HG03520 (cell line): ENCODE measurements around the gene ADAMTS3.

Source experiments
- ATAC-seq: cut with Tn5 transposase; IDR thresholded peaks from one replicate; pipeline ENCODE4 v1.9.1; 2021; ENCODE audit warnings: mild to moderate bottlenecking, moderate library complexity; ENCODE audit not compliant: unreplicated experiment

ADAMTS3 gene

GRCh38 chr4:72352711-72353110 lies 216.3 kb downstream of the ADAMTS3 start:
- no peak for ATAC-seq

- ATAC-seq: no peak
Observed at GRCh38 chr4:72351521-72351920, 217.5 kb downstream of the ADAMTS3 start.

DNA sequence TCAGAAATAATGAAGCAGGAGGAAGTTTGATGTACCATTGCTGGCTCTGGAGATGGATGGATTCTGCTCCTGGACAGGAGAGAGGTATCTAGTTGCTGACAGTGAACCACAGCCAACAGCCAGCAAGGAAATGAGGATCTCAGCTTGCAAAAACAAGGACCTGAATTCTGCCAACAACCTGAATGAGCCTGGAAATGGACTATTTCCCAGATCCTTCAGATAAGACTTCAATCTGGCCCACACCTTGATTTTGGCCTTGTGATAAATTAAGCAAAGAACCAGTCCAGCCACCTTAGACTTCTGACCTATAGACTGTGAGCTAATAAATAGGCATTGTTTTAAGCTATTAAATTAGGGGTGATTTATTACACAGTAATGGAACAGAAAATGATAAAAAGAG lies 220.3 kb downstream of the ADAMTS3 start:
- no peak for ATAC-seq

GRCh38 chr4:72344418-72344817 lies 224.6 kb downstream of the ADAMTS3 start:
- ATAC-seq: no peak

- ATAC-seq: no peak
Observed at GRCh38 chr4:72341432-72341820, 227.6 kb downstream of the ADAMTS3 start.

GRCh38 chr4:72340803-72341431 lies 228.1 kb downstream of the ADAMTS3 start:
- no peak for ATAC-seq

DNA sequence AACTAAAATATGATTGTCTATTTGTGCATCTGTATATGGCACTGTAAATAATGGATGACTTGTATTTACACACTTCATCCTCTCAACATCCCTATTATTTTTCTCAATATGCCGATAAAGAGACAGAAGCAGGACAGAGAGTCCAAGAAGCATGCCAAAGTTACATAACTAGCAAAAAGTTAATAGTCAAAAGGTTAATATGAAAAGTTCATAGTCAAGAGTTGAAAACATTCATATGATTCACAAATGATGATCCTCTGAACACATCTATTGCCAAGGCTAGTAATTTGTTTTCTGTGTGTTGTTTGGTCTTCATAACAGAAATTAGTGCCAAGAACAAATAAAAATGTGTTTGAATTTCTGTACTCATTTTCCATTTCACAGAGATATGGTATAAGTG lies 231.0 kb downstream of the ADAMTS3 start:
- ATAC-seq: no peak

DNA sequence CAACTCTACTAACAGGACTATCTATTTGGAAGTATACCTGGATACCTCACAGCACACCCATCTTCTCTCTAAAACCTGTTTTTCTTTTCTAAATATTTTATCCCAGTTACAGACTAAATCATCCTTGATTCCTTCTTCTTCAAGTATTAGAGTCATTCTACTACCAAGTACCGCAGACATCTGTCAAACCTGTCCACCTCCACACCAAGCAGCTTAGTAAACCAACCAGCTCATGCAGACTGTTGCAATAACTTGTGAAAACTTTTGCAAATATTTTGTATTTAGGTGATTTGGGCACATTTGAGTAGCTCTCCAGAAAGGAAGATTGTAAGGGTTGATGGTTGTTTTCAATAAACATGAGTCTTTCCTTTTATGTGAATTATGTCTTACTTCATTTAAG lies 238.6 kb downstream of the ADAMTS3 start:
- ATAC-seq: no peak

DNA sequence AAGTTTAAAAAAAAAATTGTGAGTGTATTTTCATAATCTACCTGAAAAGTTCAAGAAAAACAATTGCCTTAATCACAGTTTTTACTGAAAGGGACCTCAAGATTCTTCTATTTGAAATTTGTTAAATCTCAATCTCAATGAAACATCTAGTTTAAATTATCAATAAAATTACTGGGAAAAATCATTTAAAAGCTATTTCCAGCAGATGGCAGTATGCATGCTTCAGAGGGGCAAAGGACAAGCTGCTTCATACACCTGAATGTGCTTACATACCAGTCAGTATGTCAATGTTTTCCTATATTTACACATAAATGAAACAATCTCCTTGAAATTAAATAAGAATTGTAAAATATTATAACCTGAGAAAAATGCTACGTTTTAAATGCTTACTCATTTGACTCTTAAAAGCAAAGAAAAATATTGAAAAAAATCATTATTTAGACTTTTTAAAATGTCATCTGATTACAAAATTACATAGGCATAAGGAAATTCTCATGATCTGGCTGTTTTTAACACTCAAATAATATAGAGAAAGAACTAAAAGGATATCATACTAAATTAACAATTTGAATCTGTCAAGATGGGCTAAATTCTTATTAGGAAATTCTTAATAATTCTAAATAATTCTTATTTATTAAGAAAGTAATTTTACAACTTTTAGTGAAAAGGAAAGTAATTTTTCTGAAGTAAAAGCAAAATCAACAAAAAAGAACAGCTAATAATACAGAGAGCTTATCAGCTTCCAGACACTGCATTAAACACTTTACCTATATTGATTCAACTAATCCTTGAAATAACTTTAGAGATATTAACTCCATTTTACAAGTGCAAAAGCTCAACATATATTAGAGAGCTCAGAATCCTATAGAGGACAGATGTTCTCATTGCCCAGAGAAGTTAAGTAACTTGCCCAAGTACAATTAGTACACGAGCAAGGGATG lies 242.1 kb downstream of the ADAMTS3 start:
- no peak for ATAC-seq

DNA sequence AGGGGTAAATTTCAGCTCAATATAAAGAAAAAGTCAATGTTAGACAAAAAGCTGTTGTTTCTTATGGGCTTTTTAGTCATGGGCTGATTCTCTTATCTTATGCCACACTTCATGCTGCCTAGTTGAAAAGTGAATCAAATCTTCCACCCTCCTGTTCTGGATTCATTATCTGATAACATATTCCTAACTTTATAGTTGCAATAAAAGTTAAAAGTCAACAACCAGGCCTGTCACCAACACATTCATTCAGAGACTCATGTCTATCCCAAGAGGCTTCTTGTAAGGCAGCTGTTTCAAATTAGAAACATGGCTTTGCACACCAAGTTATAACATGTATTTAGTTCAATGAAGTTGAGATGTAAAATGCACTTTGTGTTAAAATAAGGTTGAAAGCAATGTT lies 243.8 kb downstream of the ADAMTS3 start:
- no peak for ATAC-seq

DNA sequence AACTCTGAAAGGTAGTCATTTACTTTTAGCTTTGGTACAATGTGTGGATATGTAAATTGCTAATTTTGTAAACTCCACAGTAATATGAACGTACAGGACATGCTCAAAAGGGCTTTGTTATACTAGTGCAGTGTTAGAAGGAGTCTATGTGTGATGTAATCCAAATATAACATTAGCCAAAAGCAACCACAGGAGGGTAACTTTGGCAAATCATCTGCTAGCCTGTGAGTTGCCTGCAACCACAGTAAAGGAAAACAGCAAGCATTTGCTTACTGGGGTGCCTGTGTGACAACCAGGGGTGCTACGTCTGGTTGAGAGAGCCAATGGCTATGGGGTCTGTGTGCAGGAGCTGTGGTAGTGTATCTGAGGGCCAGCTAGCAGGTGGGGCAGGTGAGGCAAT lies 245.8 kb downstream of the ADAMTS3 start:
- ATAC-seq: no peak

DNA sequence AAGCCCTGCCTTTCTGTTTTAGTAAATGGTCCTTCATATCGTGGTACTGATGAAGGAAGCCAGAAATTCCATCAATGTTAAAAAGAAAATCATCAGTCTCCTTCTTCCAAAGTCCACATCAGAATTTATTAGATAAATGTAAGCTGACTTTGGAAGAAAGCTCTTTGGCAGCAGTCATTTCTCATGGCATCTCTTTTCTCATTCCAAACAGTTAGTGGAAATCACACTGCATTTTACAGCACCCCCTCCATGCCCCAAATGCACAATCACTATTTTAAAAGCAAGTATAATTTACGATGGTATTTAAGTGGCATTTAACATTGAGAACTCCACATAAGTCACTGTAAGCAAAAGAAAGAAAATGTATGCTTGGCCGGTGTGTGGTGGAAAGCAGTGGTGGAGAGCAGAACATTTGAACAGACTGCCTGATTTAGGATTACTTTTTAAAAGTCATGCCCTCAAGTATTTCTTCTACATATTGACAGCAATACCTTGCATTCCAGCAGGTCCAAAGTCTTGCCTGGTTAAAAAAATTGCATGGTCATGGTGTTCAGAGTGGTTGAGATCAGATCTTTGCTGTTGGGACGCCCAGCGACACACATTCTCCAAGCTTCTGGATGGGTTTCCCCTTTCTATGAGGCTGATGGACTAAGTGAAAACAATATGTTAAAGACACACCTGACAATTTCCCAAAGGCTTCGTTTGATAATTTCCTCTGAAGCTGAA lies 248.6 kb downstream of the ADAMTS3 start:
- no peak for ATAC-seq

DNA sequence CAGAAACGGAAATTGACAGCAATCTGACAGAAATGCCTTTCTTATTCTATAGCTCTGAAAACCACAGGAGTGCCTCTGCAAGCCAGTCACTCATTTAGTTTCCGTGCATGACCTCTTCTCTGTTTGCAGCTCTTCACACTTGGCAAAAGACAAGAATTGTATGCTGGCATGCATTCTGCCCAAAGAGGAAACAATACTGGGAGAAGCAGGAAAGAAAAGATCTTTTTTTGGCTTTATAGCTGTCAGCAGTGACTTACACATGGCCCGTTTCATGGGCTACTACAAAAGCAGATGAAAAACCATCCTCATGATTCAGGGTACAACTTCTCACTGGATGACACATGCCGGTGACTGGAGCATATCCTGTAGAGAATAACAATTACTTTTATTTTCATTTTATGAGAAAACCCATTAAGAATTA lies 249.4 kb downstream of the ADAMTS3 start:
- no peak for ATAC-seq

DNA sequence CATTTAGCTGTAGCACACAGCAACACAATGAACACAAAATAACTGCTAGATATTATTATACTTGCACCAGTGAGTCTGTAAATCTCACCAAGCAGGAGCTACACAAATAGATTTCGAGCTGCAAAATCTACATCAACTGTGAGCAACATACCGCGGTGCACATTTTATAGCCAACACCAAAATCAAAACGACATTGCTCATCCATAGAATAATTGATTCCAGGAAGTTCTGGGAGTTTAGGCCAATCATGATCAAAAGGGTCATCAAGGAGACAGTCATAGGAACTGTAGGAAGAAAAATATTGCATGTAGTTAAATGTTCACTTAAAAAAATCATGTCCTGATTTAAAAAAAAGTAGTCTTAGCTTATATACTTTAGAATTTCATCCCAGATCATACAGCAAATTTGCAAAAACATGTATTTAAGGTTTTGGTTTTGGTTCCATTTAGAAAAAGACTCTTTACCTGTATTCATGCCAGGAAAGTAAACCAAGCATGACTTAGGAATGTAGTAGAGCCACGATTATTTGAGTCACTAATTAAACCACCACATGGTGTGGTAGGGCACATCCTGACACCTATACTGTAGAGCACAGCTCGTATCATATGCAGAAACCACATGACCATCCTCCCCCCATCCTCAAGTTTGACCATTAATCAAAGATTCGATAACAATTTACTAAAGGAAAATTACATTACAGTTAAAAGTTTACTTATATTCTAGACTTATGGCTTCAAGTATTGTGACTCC lies 250.4 kb downstream of the ADAMTS3 start:
- no peak for ATAC-seq

- ATAC-seq: no peak
Observed at GRCh38 chr4:72314869-72315268, 254.2 kb downstream of the ADAMTS3 start.

- ATAC-seq: no peak
Observed at GRCh38 chr4:72313121-72313520, 255.9 kb downstream of the ADAMTS3 start.

DNA sequence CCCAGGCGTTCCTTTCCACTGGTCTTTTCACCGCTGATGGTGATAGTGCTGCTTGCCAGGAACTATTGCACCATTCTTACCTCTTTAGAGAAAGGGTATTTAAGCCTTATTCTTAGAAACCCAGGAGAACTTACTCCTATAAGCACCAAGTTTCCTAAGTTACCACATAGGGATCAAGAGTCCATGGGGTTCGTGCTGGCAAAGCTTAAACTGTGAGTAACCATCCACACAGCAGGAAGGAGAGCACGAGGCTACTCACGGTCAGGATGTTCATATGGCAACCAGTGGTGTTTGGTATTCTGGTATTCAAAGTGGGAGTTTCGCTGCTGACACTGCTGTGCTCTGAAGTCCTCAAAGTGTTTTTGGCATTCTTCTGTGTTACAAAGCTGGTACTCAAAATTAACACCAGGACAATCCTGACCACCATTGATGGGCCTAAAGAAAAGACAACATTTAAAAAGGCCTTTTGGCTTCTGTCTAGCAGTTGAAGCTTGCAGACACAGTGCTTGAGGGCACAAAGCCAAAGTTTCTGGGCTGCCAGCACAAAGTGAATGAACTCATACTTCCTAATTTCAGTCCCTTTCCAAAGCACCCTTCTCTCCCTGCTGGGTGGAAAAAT lies 256.9 kb downstream of the ADAMTS3 start:
- no peak for ATAC-seq

DNA sequence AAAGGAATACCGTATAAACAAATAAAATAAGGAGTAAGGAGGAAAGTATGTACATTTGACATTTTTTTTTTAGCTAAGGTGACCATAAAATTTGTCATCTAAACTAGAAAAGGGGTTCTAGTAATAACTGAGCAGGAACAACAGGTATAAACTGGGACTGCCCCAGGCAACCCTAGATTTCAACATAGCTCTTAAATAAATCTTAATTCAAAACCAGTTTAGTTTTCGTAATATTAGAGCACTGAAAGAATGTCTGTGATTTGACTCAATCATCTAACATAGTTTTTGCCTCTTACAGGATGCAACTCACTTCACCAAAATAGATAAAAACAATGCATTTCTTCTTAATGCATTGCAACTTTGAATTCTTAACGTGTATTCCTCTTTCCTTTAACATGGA lies 257.7 kb downstream of the ADAMTS3 start:
- no peak for ATAC-seq

GRCh38 chr4:72305620-72306019 lies 263.4 kb downstream of the ADAMTS3 start:
- no peak for ATAC-seq

DNA sequence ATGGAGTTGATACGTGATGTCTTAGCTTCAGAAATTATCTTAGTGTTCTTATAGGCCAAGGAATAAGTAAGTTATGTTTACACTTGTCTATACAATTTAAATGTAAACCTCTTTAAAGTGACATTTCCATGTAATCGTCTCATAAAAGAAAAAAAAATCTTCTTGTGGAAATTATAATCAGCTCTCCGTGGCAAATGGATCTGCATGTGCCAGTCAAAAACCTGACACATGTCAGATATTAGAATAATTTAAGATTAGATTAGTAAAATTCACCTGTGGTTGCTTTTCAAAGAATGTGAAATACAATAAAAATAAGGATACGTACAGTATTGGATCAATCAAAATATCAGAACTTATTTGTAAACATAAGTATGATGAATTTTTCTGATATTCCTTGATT lies 263.9 kb downstream of the ADAMTS3 start:
- no peak for ATAC-seq
